HepG2 (cell line): Measurements from ENCODE around the gene ATP1A1. TPM values are rescaled to one million over a fixed set of nuclear protein-coding genes. Genes with fewer than 3 reads are reported as not detected.

Source experiments
- ATAC-seq: fragments of 200-7000 bp; cut with Tn5 transposase; 3 replicates; pipeline ENCODE4 v1.9.1; 2020; ENCODE audit warnings: mild to moderate bottlenecking, moderate library complexity
- BruUV-seq: library from RNA; stranded (reverse); fragments of 400-500 nt; replicated peaks from 2 replicates; lab custom pipeline; 2021; lab: Mats Ljungman, UMichigan
- CTCF ChIA-PET: fragments of 300-600 bp; formaldehyde crosslinking; extraction: SDS; loops from one replicate; lab custom pipeline; 2021; ENCODE audit warnings: low total read pairs, inconsistent platforms, low intra/inter-chr PET ratio; lab: Yijun Ruan, JAX
- POLR2A ChIA-PET: fragments of 350-600 bp; sonication (Branson Sonifier 250); formaldehyde crosslinking; loops from one replicate; lab custom pipeline; 2020; ENCODE audit warnings: antibody characterized with exemption, inconsistent platforms; lab: Yijun Ruan, JAX
- DNase-seq: peaks from one replicate; pipeline ENCODE4 v3.0.0-alpha.2; 2015; ENCODE audit warnings: low spot score
- FAIRE-seq: peaks from 3 replicates; lab custom pipeline; 2011; peaks lifted over from hg19 to GRCh38; lab: Jason Lieb, UNC
- H2AFZ ChIP-seq: one replicate; pipeline ENCODE4 v1.6.1; 2011; ENCODE audit warnings: low read length, inconsistent platforms
- H3K27ac ChIP-seq: fragments of 300-600 bp; 3 replicates; pipeline ENCODE4 v1.8.0; 2011; ENCODE audit warnings: mixed run types, mild to moderate bottlenecking, mixed read lengths, low read length, inconsistent platforms; ENCODE audit not compliant: insufficient read depth; ENCODE audit errors: extremely low read length
- H3K27me3 ChIP-seq, 2 experiments: fragments of 200-600 bp in 1 of 2; 2 replicates in 1 of 2; 3 replicates in 1 of 2; pipeline versions ENCODE4 v1.6.0 to v1.8.0; 2011; ENCODE audit warnings: low read length in 2 of 2, mild to moderate bottlenecking in 2 of 2, moderate library complexity in 2 of 2, inconsistent platforms in 1 of 2; ENCODE audit not compliant: insufficient read depth in 2 of 2, control insufficient read depth in 1 of 2
- H3K36me3 ChIP-seq, 2 experiments: fragments of 200-600 bp in 1 of 2; replicated peaks in 1 of 2; 2 replicates in 1 of 2; 3 replicates in 1 of 2; pipeline versions ENCODE4 v1.5.1 to v1.8.0; 2011; ENCODE audit warnings: low read length in 2 of 2, inconsistent platforms in 1 of 2; ENCODE audit not compliant: insufficient read depth in 2 of 2, control insufficient read depth in 1 of 2
- H3K4me1 ChIP-seq: 2 replicates; pipeline ENCODE4 v1.5.1; 2012; ENCODE audit warnings: low read length, inconsistent platforms; ENCODE audit not compliant: insufficient read depth
- H3K4me2 ChIP-seq: 2 replicates; pipeline ENCODE4 v1.6.0; 2011; ENCODE audit warnings: low read depth, low read length, inconsistent platforms
- H3K4me3 ChIP-seq, 3 experiments: fragments of 200-600 bp in 1 of 3; sonication (generic), shearing (Covaris generic) in 1 of 3; replicated peaks in 1 of 3; 2 replicates each; pipeline ENCODE4 v1.5.1; 2011 to 2016; ENCODE audit warnings: low read length in 3 of 3, inconsistent platforms in 2 of 3, low read depth in 2 of 3, mild to moderate bottlenecking in 2 of 3, control low read depth in 1 of 3, mixed read lengths in 1 of 3; ENCODE audit not compliant: insufficient read depth in 1 of 3
- H3K79me2 ChIP-seq: one replicate; pipeline ENCODE4 v1.6.1; 2011; ENCODE audit warnings: low read length, inconsistent platforms; ENCODE audit not compliant: insufficient read depth
- H3K9ac ChIP-seq: 2 replicates; pipeline ENCODE4 v1.6.0; 2011; ENCODE audit warnings: mild to moderate bottlenecking, low read depth, low read length, inconsistent platforms; ENCODE audit not compliant: insufficient read depth
- H3K9me3 ChIP-seq: 2 replicates; pipeline ENCODE4 v1.5.1; 2012; ENCODE audit warnings: mild to moderate bottlenecking, low read length
- H4K20me1 ChIP-seq: 2 replicates; pipeline ENCODE4 v1.6.0; 2011; ENCODE audit warnings: inconsistent platforms, mild to moderate bottlenecking, low read length, moderate library complexity; ENCODE audit not compliant: insufficient read depth
- CC2D1A ChIP-seq: sonication (generic); formaldehyde crosslinking; IDR thresholded peaks from 2 replicates; pipeline ENCODE4 v1.8.1; 2023; ENCODE audit warnings: mild to moderate bottlenecking, missing genetic modification reagents
- HDAC1 ChIP-seq: sonication (generic); formaldehyde crosslinking; IDR thresholded peaks from 2 replicates; pipeline ENCODE4 v1.5.1; 2020; ENCODE audit warnings: mild to moderate bottlenecking, missing genetic modification reagents
- HMG20A ChIP-seq: IDR thresholded peaks from 2 replicates; pipeline ENCODE4 v1.6.1; 2016; ENCODE audit warnings: borderline replicate concordance
- HNRNPLL ChIP-seq: fragments of 200-400 bp; formaldehyde crosslinking; IDR thresholded peaks from 2 replicates; pipeline ENCODE4 v1.6.1; 2017; ENCODE audit warnings: mild to moderate bottlenecking, low read depth, low read length; ENCODE audit not compliant: poor library complexity, severe bottlenecking
- KLF13 ChIP-seq: sonication (generic); formaldehyde crosslinking; IDR thresholded peaks from 2 replicates; pipeline ENCODE4 v1.4.0; 2020; ENCODE audit warnings: mild to moderate bottlenecking, missing genetic modification reagents
- NR1H2 ChIP-seq: sonication (generic); formaldehyde crosslinking; IDR thresholded peaks from 2 replicates; pipeline ENCODE4 v1.8.1; 2022; ENCODE audit warnings: low read depth, missing genetic modification reagents, borderline replicate concordance
- SALL2 ChIP-seq: sonication (generic); formaldehyde crosslinking; IDR thresholded peaks from 2 replicates; pipeline ENCODE4 v1.8.1; 2023; ENCODE audit warnings: mild to moderate bottlenecking, missing genetic modification reagents, inconsistent platforms
- SPEN ChIP-seq: sonication (generic); formaldehyde crosslinking; IDR thresholded peaks from 2 replicates; pipeline ENCODE4 v1.5.1; 2020; ENCODE audit warnings: low read depth, mild to moderate bottlenecking, missing genetic modification reagents
- TBX3 ChIP-seq: fragments of 450-650 bp; IDR thresholded peaks from 2 replicates; pipeline ENCODE4 v1.6.1; 2017; ENCODE audit warnings: antibody characterized with exemption, mild to moderate bottlenecking, inconsistent platforms, borderline replicate concordance
- ZMAT3 ChIP-seq: sonication (generic); formaldehyde crosslinking; conservative IDR thresholded peaks from 2 replicates; pipeline ENCODE4 v1.7.0; 2021; ENCODE audit warnings: missing genetic modification reagents
- ZNF180 ChIP-seq: sonication (generic); formaldehyde crosslinking; IDR thresholded peaks from 2 replicates; pipeline ENCODE4 v1.4.0; 2020; ENCODE audit warnings: low read depth, missing genetic modification reagents, borderline replicate concordance
- ZNF264 ChIP-seq: sonication (generic); formaldehyde crosslinking; IDR thresholded peaks from 2 replicates; pipeline ENCODE4 v1.4.0; 2020; ENCODE audit warnings: missing genetic modification reagents
- ZNF431 ChIP-seq: sonication (generic); formaldehyde crosslinking; IDR thresholded peaks from 2 replicates; pipeline ENCODE4 v1.9.0; 2022; ENCODE audit warnings: missing genetic modification reagents, low read depth, mild to moderate bottlenecking, borderline replicate concordance
- ZNF549 ChIP-seq: sonication (generic); formaldehyde crosslinking; IDR thresholded peaks from 2 replicates; pipeline ENCODE4 v1.5.0; 2020; ENCODE audit warnings: missing genetic modification reagents
- WGBS: methylation state at CpG from one replicate; pipeline ENCODE4 v1.1.6; 2017; ENCODE audit warnings: low lambda C conversion rate; 5-methylcytosine and 5-hydroxymethylcytosine counted together
- in situ Hi-C: cut with HindIII; loops from 2 replicates; pipeline ENCODE4 v1.10.0; 2017; ENCODE audit warnings: low pct_unique_long_range_greater_than_20kb; ENCODE audit not compliant: extremely low pct_ligation_motif_present
- intact Hi-C: fragments of 100-400 bp; cut with micrococcal nuclease; formaldehyde crosslinking; loops from one replicate; pipeline ENCODE4 v1.10.0; 2022; ENCODE audit not compliant: unreplicated experiment
- polyA plus RNA-seq, 8 experiments: library from polyadenylated mRNA; depleted of rRNA in 3 of 8; stranded (reverse) in 7 of 8; unstranded in 1 of 8; fragments of >200 nt; fragmentation: Illumina TruSeq in 4 of 8; extraction: Trizol in 4 of 8; gene quantifications; 2 replicates each; pipeline versions ENCODE4 v1.2.1 to v1.2.3, GENCODE V29; 2011 to 2016; ENCODE audit warnings: low read depth in 4 of 8, missing spikeins in 1 of 8, mixed read lengths in 1 of 8; ENCODE audit not compliant: insufficient read depth in 1 of 8
- total RNA-seq, 5 experiments: library from RNA; depleted of rRNA; stranded (reverse); fragments of >200 nt; fragmentation: Illumina TruSeq; extraction: Trizol; gene quantifications; 2 replicates each; pipeline ENCODE4 v1.2.3, GENCODE V29; 2016; ENCODE audit warnings: low read depth in 1 of 5
- TF ChIP-seq, protein P1 (sequence below): sonication (generic); formaldehyde crosslinking; IDR thresholded peaks from 2 replicates; pipeline ENCODE4 v1.9.0; 2022; ENCODE audit warnings: low read depth, missing genetic modification reagents
- TF ChIP-seq, protein P2 (sequence below): sonication (generic); formaldehyde crosslinking; conservative IDR thresholded peaks from 2 replicates; pipeline ENCODE4 v1.4.0; 2020; ENCODE audit warnings: missing genetic modification reagents
- TF ChIP-seq, protein P3 (sequence below): sonication (generic); formaldehyde crosslinking; IDR thresholded peaks from 2 replicates; pipeline ENCODE4 v1.8.0; 2023; ENCODE audit warnings: mild to moderate bottlenecking, missing genetic modification reagents

ATP1A1 gene
- total and polyA plus RNA-seq, 2 of the 13 experiments (the other 11 are each of a cell fraction or from before 2014, with no cell fraction given) = 280 to 705 TPM

DNA sequence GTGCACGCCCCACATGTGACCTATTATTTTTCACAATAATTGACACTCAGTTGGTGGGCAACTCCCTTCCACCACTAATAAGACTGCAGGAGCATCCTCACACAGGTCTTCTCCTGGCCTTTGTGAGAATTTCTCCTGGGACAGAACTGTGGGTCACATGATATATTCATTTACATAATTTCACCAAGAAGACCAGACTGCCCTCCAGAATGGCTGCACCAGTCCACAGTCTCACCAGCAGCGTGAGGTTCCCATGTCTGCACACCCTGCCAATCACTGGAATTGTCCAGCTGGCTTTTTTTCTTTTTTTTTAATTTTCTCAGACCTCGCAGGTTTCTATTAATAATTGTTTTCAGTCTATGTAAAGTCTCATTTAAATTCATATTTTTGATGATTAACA, 41.3 kb downstream of the ATP1A1 start:
- no peaks in the 10 kb centered on the region for H3K9me3 ChIP-seq
- no peak overlapping the region for H2AFZ ChIP-seq
- 97% methylated on average over 3 of the region's 3 CpGs for WGBS
- peaks cover 78% of the 10 kb centered on the region for H3K4me1 ChIP-seq
- ATAC-seq = no peak
- no peak for FAIRE-seq
- no peaks in the 10 kb centered on the region; a peak in 1 of 5 replicates for H3K27me3 ChIP-seq
- H3K4me2 ChIP-seq = no peak overlapping the region
- no TSS peak for BruUV-seq
- H3K4me3 ChIP-seq = no peak overlapping the region
- no peak for DNase-seq
- intact Hi-C loops (no loop called here), in situ Hi-C loops (no loop called here)
- ChIA-PET POLR2A (interaction anchor here (5.1 to 6.8 kb wide), 2 partner anchors 52 to 60 kb away, joined by 62 to 129 read pairs; no protein-coding TSS in a partner anchor), CTCF (no interaction called here)
- H3K36me3 ChIP-seq = no peaks in the 10 kb centered on the region
- H3K79me2 ChIP-seq = peaks cover 11% of the 10 kb centered on the region
- no peak overlapping the region for H3K9ac ChIP-seq
- no peaks in the 10 kb centered on the region for H4K20me1 ChIP-seq
- H3K27ac ChIP-seq = no peak overlapping the region
- TF ChIP-seq, protein P1, sequence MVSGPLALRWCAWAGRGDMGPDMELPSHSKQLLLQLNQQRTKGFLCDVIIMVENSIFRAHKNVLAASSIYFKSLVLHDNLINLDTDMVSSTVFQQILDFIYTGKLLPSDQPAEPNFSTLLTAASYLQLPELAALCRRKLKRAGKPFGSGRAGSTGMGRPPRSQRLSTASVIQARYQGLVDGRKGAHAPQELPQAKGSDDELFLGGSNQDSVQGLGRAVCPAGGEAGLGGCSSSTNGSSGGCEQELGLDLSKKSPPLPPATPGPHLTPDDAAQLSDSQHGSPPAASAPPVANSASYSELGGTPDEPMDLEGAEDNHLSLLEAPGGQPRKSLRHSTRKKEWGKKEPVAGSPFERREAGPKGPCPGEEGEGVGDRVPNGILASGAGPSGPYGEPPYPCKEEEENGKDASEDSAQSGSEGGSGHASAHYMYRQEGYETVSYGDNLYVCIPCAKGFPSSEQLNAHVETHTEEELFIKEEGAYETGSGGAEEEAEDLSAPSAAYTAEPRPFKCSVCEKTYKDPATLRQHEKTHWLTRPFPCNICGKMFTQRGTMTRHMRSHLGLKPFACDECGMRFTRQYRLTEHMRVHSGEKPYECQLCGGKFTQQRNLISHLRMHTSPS (CRISPR knock-in tag) = no peak
- TF ChIP-seq HDAC1 (CRISPR knock-in tag) (no peak), HNRNPLL (no peak), KLF13 (CRISPR knock-in tag) (no peak), CC2D1A (no peak), HMG20A (CRISPR knock-in tag) (no peak), ZNF431 (CRISPR knock-in tag) (no peak), TBX3 (no peak), ZMAT3 (CRISPR knock-in tag) (no peak), ZNF180 (CRISPR knock-in tag) (no peak), SALL2 (CRISPR knock-in tag) (no peak), ZNF264 (no peak), ZNF549 (no peak), SPEN (CRISPR knock-in tag) (no peak), NR1H2 (CRISPR knock-in tag) (no peak)
- TF ChIP-seq, protein P2, sequence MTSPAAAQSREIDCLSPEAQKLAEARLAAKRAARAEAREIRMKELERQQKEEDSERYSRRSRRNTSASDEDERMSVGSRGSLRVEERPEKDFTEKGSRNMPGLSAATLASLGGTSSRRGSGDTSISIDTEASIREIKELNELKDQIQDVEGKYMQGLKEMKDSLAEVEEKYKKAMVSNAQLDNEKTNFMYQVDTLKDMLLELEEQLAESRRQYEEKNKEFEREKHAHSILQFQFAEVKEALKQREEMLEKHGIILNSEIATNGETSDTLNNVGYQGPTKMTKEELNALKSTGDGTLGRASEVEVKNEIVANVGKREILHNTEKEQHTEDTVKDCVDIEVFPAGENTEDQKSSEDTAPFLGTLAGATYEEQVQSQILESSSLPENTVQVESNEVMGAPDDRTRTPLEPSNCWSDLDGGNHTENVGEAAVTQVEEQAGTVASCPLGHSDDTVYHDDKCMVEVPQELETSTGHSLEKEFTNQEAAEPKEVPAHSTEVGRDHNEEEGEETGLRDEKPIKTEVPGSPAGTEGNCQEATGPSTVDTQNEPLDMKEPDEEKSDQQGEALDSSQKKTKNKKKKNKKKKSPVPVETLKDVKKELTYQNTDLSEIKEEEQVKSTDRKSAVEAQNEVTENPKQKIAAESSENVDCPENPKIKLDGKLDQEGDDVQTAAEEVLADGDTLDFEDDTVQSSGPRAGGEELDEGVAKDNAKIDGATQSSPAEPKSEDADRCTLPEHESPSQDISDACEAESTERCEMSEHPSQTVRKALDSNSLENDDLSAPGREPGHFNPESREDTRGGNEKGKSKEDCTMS (CRISPR knock-in tag) = no peak
- TF ChIP-seq, protein P3, sequence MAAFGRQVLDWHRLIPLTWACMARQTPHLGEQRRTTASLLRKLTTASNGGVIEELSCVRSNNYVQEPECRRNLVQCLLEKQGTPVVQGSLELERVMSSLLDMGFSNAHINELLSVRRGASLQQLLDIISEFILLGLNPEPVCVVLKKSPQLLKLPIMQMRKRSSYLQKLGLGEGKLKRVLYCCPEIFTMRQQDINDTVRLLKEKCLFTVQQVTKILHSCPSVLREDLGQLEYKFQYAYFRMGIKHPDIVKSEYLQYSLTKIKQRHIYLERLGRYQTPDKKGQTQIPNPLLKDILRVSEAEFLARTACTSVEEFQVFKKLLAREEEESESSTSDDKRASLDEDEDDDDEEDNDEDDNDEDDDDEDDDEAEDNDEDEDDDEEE = no peak
